Activated naive CD8-positive, alpha-beta T cell treated with anti-CD3 and anti-CD28 coated beads, Interleukin-2, amount 50 U/mL, for 16 hours (primary cell): ENCODE data around the gene PPP2R2B.

Experiments
- DNase-seq: peaks from one replicate; pipeline ENCODE4 v3.0.0-alpha.2; 2020; ENCODE audit warnings: low read depth, low spot score

PPP2R2B gene

GRCh38 chr5:146888351-146888978, 9.9 kb upstream of the PPP2R2B start:
- no peak for DNase-seq

- no peak for DNase-seq
These were observed 5.6 kb upstream of the PPP2R2B start for GRCh38 chr5:146884066-146884626.

DNA sequence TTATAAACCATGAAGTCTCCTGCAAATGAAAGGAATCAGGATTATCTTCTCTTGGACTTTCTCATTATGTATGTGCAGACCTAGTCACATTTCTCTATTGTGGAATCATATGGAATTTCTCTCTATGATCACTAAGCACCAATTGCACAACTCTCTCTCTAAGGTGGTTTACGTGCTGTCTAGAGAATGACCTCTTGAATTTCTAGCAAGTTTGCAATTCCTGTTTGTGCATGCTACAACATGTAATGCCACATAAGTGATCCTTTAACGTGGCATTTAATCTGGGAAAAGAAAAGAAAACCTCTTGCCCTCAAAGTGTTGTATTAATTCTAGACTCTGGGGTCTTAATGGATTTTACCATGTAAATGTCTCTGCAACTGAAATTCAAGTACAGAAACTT, 5.0 kb upstream of the PPP2R2B start:
- DNase-seq = no peak

GRCh38 chr5:146880966-146881365, 2.4 kb upstream of the PPP2R2B start:
- DNase-seq = no peak

DNA sequence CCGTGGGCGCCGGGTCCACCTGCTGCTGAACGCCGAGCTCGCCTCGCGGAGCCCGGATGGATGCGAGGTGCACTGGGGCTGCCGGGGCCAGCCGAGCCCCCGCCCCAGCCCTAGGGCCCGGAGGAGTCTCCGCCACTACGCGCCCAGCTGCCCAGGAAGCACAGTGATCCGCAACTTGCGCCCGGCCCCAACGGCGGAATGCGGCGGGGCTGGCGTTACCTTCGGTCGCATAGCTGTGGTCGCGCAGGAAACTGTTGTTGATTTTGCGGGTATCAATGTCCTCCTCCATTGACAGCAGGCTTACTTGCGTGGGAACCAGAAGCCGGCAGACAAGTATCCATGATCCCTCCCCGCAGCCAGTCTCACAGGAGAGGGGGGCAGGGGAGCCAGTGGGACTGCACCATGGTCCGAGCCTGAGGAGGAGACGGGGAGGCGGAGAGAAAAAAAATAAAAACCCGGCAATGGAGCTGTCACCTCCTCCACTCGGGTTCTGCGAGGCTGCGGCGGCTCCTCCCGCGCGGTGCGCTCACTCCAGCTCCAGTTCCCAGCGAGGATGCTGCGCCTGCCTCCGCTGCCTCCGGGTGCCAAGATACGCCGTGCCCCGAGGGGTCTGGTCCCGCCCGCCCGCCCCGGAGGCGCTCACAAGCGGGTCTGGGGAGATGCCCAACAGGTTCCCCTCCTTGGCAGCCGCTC, 628 bp downstream of the PPP2R2B start:
- DNase-seq = no peak

GRCh38 chr5:146877178-146877681, 1.3 kb downstream of the PPP2R2B start:
- DNase-seq = no peak

DNA sequence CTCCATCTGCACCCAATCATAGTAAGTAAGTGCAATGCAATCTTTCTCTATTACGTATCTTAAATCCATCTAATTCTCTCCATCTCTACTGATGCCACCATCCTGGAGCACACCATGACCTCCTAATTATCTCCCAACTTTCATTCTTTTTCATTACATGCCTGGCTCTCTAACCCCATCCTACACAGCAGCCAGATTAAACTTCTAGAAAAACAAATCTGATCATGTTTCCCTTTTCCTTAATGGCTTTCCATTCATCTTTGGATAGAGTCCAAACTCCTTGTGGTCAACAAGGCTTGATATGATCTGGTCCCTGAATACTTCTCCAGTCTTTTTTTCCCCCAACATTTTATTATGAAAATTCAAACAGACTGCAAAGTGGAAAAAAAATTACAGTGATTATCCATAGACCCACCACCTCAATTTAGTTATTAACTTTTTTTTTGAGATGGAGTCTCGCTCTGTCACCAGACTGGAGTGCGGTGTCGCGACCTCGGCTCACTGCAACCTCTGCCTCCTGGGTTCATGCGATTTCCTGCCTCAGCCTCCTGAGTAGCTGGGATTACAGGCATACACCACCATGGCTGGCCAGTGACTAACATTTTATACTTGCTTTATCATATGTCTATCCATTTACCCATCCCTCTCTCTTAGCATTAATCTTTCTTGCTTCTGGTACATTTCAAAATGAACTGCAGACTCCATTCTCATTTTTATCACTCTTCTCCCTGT, 5.2 kb downstream of the PPP2R2B start:
- no peak for DNase-seq

- no peak for DNase-seq
These were observed 6.4 kb downstream of the PPP2R2B start for GRCh38 chr5:146872188-146872587.

DNA sequence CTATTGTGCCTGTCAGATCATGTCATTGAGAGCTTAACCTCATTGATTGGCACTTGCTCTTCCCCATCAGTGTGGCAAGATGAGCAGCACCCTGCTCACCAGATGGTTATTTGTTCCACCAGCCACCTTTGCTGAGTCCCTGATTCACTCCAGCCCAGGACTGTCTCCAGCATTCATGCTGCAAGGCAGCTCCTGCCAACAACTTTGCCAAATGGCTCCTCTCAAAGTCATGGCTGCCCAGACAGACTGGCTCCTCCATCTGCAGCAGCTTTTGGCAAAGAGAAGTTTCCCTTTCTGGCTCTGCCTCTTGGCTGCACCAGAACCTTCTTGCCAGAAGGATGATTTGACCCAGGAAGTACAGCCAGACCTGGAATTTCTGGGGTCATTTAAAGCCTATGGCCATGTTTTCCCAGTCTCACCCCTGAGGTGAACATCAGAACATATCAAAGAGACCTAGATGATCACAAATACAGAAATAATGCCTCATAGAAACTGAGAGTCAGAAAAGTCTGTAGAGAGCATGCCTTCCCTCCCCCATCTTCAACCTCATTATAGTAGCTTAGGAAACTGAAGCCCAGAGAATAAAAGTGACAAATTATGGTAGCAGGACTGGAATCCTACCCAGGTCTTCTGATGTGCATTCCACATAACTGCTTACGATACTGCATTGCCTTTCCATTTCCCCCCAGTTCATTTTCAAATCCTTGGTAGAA, 10.4 kb downstream of the PPP2R2B start:
- DNase-seq = no peak

- DNase-seq = no peak
These were observed 12.3 kb downstream of the PPP2R2B start for GRCh38 chr5:146866263-146866662.

GRCh38 chr5:146862641-146863040, 15.9 kb downstream of the PPP2R2B start:
- no peak for DNase-seq

DNA sequence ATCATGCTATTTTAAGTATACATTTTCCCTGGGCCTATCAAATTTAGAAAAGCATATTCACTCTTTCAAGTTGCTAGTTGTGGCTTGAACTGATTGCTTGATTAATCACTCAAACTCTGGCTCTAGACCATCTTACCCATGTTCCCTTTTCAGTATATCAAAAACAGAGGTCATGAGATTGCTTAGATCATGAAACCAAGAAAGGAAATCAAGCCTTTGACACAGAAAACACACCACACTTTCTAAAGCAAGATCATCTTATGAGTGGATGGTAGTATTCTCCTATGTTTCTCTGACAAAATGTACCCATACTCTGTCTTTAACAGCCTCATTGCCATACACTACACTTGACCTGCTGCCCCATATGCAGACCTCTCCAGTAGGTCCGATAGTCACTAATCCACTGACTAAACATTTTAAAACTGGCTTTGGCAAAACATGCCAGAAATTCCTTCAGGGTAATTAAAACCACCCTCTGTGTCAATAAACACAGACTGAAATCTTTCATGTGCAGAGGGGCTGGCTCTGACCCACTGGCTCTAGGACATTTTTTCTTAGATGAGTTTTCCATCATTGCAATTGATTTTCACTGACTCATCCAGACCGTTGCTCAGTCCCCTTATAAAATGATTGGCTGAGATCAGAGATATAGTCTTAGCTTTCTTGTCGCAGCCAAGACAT, 18.2 kb downstream of the PPP2R2B start:
- DNase-seq = no peak

DNA sequence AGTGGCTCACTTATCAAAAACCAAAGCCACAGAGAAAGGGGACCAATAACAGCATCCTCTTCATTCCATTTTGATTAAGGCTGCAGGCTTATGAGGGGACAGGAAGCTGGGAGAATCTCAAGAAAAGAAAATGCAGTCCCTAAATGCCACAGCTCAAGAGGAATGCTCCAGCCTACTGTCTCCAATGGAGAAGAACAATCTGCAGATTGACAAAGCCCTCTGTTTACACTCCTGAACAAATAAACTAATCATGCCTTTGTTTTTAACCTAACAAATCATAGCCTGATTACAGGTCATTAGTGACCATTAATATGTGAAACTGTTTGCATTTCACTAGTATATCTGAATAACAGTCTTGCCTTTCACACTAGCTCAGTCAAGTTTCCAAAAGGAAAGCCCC, 26.5 kb downstream of the PPP2R2B start:
- no peak for DNase-seq

DNA sequence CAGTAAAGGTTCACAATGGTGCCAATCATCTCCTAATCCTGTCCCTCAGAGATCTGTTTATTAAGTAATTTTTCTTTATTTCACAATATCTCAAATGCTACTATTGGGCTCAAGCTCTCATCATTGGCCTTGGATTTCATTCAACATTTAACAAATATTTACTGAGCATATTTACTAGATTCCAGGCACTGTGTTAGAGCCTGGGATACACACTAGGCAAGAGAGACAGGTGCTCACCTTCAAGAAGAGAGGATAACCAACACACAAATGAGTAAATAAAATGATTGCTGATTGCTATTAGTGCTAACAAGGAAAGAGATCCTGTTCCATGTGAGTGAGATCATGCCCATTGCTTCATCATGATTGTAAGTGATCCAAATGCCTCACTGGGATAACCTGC, 27.4 kb downstream of the PPP2R2B start:
- DNase-seq = no peak

DNA sequence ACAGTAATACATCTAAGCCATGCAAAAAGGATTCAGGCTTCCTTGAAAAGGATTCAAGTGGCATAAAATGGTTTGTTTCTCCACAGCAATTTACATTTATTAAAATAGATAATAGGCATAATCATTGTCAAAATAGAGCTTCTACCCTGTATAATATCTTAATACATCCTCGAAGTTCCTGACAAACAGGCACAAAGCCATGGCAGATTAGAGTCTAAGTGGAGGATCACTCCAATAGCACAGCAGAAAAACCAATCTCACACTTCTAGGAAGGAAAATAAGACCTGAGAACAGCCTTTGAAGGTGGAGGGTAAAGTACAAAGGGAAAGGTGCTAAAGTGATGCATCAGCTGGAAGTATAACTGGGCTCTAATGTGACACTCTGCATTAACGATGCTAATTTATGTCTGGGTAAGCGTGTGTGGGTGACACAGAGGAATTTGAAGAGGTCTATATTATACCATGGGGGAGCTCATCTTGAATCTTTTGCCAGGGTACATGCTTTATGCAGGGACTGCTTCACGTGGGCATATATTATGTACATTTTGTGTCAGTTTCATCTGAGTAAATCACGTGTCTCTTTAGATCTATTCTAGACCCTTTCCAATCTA, 28.8 kb downstream of the PPP2R2B start:
- DNase-seq = no peak

DNA sequence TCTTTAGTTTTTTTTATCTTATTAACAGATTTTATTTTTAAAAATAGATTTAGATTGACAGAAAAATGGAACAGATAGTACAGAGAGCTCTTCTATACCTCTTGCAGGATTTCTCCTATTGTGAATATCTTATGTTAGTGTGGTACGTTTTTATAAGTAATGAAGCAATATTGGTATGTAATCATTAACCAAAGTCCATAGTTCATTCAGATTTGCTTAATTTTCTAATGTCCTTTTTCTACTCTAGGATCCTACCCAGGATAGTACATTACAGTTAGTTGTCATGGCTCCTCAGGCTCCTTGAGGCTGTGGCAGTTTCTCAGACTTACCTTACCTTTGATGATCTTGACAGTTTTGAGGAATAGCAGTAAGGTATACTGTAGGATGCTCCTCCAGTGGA, 30.4 kb downstream of the PPP2R2B start:
- no peak for DNase-seq

DNA sequence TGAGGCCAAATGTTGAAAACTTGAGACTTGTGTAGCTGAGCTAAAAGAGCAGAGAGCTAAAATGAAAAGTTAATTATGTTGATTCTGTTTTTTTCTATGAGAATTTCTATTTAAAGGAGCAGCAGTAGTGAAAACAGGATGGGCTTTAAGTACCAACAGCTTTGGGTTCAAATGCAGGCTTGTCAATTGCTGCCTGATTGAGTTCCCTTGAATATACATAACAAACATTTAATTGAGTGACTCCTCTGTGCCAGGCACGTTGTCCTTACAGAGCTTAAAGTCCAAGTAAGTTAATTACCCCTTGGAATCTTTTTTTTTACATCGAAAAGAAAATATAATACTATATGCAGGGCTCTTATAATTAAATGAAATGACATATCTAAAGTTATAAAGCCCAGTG, 38.5 kb downstream of the PPP2R2B start:
- no peak for DNase-seq

GRCh38 chr5:146836226-146836842, 42.2 kb downstream of the PPP2R2B start:
- DNase-seq = no peak

GRCh38 chr5:146832985-146833732, 45.4 kb downstream of the PPP2R2B start:
- no peak for DNase-seq

DNA sequence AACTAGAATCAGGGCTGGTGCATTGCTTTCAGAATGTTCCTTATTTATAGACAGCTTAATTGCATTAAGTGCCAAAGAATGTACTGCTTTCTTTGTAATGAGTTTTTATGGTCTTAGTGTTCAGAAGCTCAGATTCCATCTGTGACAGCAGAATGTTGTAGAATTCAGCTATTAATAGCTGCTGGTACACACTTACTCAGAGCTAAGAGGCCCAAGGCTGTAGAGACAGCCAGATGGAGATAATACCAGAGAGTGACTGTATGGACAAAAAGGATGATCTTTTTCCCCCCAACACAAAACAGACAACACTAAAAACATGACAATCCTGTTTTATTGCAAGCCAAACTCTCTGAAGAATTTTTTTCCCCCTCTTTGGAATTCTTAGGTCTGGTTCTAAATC, 50.2 kb downstream of the PPP2R2B start:
- DNase-seq = no peak
